SK-MEL-5 (cell line): ENCODE measurements around the gene METTL9. TPM values are rescaled to one million over a fixed set of nuclear protein-coding genes. Genes with fewer than 3 reads are reported as not detected.

Experiments used
- small RNA-seq, 2 experiments: library from RNA; depleted of rRNA; stranded (forward); fragments of <200 nt; gene quantifications; one replicate each; pipeline ENCODE3, GENCODE V24; 2014
- total RNA-seq: library from RNA; depleted of rRNA; stranded (reverse); fragments of >200 nt; shearing (Covaris generic); gene quantifications from 2 replicates; pipeline ENCODE4 v1.2.3, GENCODE V29; 2014; rRNA removed

The METTL9 gene
- total RNA-seq, 1 experiment from 2014 or later, result 883 TPM

Small RNA genes within 50 kb of the gene (small RNA-seq; reads per million reads assigned to genes)
- gene RF00478 (0 reads per million in 2 experiments), gene RNU6-1005P (0.12 to 0.14 reads per million in 2 experiments), gene RNU6-196P (0 reads per million in 2 experiments)

Other genes starting within 250 kb of the METTL9 start
- gene IGSF6, start 53.0 kb downstream of the METTL9 start, total RNA-seq, result not detected in 2 replicates
- gene OTOA, start 64.4 kb downstream of the METTL9 start, total RNA-seq, result 0.27 TPM in 1 of 2 replicates, not detected in the other